HG03139 (cell line): ENCODE data around the gene MPDZ.

ENCODE experiments used
- ATAC-seq: cut with Tn5 transposase; IDR thresholded peaks from one replicate; pipeline ENCODE4 v1.9.1; 2021; ENCODE audit not compliant: unreplicated experiment

The MPDZ gene

GRCh38 chr9:13279284-13280141 is at the start of gene MPDZ:
MPDZ (minus strand) TSS chr9:13279692; CDS start chr9:13250315, 29,377 bp downstream.
- no peak for ATAC-seq

GRCh38 chr9:13324988-13325387 is 45.5 kb upstream of the MPDZ start:
- no peak for ATAC-seq

- no peak for ATAC-seq
Measured at GRCh38 chr9:13322828-13323550, 43.5 kb upstream of the MPDZ start.

GRCh38 chr9:13318027-13318426 is 38.5 kb upstream of the MPDZ start:
- no peak for ATAC-seq

- ATAC-seq = no peak
Measured at GRCh38 chr9:13296972-13297371, 17.5 kb upstream of the MPDZ start.

GRCh38 chr9:13295556-13295955 is 16.1 kb upstream of the MPDZ start:
- no peak for ATAC-seq

- ATAC-seq = no peak
Measured at GRCh38 chr9:13292782-13293181, 13.3 kb upstream of the MPDZ start.

GRCh38 chr9:13292158-13292557 is 12.7 kb upstream of the MPDZ start:
- ATAC-seq = no peak

GRCh38 chr9:13291718-13292117 is 12.2 kb upstream of the MPDZ start:
- no peak for ATAC-seq

- no peak for ATAC-seq
Measured at GRCh38 chr9:13284011-13284410, 4.5 kb upstream of the MPDZ start.

GRCh38 chr9:13282998-13283397 is 3.5 kb upstream of the MPDZ start:
- no peak for ATAC-seq

- ATAC-seq = no peak
Measured at GRCh38 chr9:13281356-13282016, 2.0 kb upstream of the MPDZ start.

- ATAC-seq = no peak
Measured at GRCh38 chr9:13278368-13279246, 885 bp downstream of the MPDZ start.

- ATAC-seq = no peak
Measured at GRCh38 chr9:13278023-13278367, 1.5 kb downstream of the MPDZ start.

- no peak for ATAC-seq
Measured at GRCh38 chr9:13274886-13275641, 4.4 kb downstream of the MPDZ start.

- no peak for ATAC-seq
Measured at GRCh38 chr9:13270734-13271133, 8.8 kb downstream of the MPDZ start.

- ATAC-seq = no peak
Measured at GRCh38 chr9:13269589-13270452, 9.7 kb downstream of the MPDZ start.

- ATAC-seq = no peak
Measured at GRCh38 chr9:13268469-13268868, 11.0 kb downstream of the MPDZ start.

GRCh38 chr9:13267743-13268142 is 11.7 kb downstream of the MPDZ start:
- ATAC-seq = no peak
